NCI-H446 treated with DMSO at 0.1 percent for 48 hours (cell line): Measurements from ENCODE around the gene LRRC10B.
"Not testable (repeated sequence)": the region's sequence is repeated elsewhere in the genome, so short reads cannot be mapped to it uniquely, and the experiment has no call there.

ENCODE experiments used
- DNase-seq: peaks from one replicate; lab custom pipeline; 2025; lab: John Stamatoyannopoulos, UW

LRRC10B gene

GRCh38 chr11:61507962-61508861 is at the start of gene LRRC10B:
TSS of gene LRRC10B (plus strand) at chr11:61508749. CDS start at chr11:61508999, 250 bp downstream.
- DNase-seq: no peak

- peak; percentile 88 for DNase-seq
These were observed 48.1 kb upstream of the LRRC10B start for GRCh38 chr11:61460474-61460881.

- no peak for DNase-seq
These were observed 47.6 kb upstream of the LRRC10B start for GRCh38 chr11:61460986-61461385.

DNA sequence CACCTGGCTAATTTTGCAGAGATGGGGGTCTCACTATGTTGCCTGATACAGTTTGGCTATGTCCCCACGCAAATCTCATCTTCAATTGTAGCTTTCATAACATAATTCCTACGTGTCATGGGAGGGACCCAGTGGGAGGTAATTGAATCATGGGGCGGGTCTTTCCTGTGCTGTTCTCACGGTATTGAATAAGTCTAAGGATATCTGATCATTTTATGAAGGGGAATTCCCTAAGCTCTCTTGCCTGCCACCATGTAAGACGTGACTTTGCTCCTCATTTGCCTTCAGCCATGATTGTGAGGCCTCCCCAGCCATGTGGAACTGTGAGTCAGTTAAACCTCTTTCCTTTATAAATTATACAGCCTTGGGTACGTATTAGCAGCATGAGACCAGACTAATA is 40.9 kb upstream of the LRRC10B start:
- DNase-seq: not testable (repeated sequence)

DNA sequence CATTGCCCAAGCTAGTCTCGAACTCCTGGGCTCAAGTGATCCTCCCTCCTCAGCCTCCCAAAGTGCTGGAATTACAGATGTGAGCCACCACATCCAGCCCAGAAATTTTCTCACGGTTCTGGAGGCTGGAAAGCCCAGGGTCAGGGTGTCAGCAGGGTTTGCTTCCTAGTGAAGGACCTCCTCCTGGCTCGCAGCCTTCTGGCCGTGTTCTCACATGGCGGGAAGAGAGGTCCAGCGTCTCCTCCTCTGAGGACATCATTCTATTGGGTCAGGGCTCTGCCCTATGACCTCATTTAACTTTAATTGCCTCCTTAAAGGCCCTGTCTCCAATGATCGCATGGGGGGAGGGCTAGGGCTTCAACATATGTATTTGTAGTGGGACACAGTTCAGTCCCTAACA is 40.5 kb upstream of the LRRC10B start:
- DNase-seq: no peak

DNA sequence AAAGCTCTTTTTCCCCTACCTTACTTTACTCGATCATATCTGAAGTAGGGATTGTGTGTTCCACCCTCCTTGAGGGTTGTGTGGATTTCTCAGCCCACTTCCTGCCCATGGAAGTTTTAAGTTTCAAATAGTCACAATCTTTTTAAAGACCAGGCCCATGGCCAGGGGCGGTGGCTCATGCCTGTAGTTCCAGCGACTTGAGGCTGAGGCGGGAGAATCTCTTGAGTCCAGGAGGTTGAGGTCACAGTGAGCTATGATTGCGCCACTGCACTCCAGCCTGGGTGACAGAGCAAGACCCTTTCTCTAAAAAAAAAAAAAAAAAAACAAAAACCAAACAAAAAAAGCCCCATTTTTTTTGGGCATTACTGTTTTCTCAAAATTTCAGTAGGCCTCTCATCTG is 36.3 kb upstream of the LRRC10B start:
- no peak for DNase-seq

GRCh38 chr11:61472868-61473267 is 35.7 kb upstream of the LRRC10B start:
- DNase-seq: peak; percentile 92

GRCh38 chr11:61473370-61474012 is 35.1 kb upstream of the LRRC10B start:
- DNase-seq: no peak

DNA sequence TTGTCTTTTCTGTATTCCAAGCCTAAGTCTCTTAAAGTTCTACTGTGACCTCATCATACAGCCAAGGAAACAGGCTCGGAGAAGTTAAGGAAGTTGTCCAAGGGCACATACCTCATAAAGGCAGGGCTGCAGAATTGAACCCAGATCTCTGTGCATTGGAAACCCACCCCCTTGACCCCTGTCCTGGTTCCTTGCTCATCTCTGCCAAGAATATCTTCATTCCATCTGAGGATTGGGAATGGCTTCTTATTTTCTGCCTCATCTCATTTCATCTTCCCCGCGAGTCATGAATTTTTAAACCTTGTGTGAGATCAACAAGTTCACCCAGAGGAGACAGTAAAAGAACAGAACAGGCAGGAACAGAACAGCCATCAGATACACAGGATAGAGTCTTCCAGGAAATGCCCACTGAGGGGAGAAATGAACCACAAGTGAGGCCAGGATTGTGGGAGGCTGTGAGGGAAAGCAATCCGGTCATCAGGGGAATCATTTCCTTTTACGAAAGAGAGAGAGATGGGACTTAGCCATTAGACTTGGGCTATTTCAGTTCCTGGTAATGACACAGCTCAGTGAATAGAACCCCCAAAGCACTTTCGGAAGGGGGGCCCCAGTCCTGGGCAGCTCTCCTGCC is 34.4 kb upstream of the LRRC10B start:
- DNase-seq: no peak

DNA sequence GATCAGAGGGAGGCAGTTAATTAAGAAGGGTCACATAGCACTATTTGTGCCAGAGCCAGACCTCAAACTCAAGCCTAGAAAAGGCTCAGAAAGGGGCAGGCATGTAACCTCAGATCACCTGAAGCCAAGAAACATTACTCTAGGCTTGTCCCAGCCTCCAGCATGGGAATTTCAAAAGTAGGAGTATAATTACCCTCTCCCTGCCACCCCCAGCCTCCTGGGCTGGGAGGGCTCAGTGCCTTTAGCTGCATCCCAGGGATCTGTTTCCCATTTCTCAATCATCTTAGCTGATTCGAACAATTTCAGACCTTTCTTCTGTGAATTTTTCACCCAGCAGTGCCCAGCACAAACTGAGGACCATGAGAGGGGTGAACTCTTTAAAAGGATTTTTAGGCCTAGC is 33.1 kb upstream of the LRRC10B start:
- DNase-seq: no peak

DNA sequence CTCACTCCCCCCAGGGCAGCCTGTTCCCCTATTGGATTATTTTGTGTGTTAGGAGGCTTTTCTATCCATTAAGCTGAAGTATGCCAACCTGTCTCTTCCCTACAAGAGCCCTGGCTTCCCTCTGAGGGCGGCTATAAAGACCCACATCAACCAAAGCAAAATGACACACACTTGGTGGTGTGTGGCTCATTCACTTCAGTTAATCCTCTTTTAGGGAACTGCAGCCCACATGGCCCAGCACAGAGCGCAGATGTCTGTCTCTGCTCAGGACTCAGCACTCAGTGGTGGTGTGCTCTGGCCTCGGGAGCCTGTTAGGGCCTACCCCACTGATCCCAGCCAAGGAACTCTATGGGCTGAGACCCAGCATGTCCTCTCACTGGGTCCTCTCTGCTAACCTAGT is 32.2 kb upstream of the LRRC10B start:
- no peak for DNase-seq

GRCh38 chr11:61477126-61477525 is 31.4 kb upstream of the LRRC10B start:
- no peak for DNase-seq

DNA sequence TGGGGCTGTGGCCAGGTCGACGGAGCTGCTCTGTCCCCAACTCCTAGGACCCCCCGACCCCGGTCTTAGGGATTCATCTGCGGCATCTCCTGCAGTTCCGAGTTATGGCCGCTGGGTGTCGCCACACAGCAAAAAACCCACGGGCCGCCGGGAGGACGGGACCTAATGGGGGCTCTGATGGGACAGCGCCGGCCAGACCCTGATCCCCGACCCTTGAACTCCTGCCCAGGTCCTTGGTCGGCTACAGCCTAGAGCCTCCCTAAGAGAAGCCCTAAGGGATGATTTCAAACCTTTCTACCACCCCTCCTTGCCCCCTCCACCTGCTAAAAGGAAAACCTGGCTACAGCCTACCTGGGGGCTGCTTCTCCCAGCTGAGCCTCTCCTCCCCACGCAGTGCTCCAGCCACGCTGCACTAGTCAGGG is 30.8 kb upstream of the LRRC10B start:
- DNase-seq: no peak

DNA sequence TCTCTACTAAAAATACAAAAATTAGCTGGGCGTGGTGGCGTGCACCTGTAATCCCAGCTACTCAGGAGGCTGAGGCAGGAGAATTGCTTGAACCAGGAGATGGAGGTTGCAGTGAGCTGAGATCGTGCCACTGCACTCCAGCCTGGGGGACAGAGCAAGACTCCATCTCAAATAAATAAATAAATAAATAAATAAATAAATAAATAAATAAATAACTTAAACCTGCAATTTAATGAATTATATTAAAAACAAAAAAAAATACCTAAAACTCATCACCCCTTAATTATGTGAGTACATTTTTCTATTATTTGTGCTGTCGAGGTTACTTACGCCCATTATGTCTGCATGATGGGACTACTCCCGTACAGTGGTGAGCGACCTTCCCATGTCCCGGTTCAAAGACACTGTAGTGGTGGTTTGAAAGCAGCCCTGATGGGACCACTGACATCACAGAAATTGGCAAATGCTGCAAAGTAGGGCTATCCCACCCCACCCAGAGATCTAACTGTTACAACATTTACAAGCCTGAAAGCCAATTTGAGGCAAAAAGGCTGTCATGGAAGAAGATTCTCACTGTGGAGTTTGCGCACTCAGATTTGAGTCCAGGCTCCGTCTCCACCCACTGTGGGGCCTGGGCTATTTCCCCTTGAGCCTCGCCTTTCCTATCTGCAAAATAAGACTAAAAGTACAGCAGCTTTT is 29.0 kb upstream of the LRRC10B start:
- not testable (repeated sequence) for DNase-seq

DNA sequence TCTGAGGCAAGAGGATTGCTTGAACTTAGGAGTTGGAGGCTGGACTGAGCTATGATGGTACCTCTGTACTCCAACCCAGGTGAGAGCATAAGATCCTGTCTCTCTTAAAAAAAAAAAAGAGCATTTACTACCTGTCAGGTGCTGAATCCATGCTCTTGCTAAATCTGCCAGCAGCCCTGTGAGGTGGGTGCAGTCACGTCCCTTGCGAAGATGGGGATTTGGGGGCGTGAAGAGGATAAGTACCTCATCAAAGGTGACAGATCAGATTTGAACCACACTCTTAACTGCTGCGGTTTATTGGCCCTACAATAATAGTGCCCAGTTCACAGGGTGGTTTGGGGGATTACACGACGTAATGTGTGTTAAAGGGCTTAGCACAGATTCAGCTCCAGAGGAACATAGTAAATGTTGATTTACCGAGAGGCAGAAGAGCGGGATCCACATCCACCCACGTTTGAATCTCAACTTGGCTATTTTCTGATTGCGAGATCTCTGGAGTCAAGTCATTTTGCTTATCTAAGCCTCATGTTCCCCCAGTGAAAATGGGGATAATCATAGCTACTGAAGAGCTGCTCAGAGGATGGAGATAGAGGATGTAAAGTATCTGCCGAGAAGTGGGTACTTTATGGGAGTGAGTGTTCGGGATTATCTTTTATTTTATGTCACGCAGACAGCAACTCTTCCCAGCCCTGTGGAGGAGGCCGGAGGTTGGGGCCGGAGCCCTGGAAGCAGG is 28.1 kb upstream of the LRRC10B start:
- no peak for DNase-seq

GRCh38 chr11:61480994-61481335 is 27.6 kb upstream of the LRRC10B start:
- no peak for DNase-seq

DNA sequence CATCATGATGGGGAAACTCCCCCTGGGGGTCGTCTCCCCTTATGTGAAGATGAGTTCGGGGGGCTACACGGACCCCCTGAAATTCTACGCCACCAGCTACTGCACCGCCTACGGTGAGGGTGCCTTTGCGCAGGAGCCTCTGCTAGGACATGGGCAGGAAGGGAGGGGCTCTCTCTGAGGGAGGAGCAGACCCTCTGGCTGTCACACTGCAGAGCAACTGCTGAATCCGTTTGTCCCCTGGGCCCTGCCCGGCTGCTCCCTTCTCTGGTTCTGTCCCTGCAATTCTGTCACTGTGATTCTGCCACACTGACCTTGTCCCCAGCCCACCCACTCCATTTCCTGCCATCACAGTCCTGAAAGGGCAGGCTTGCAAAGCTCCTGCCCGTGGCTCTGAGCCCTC is 26.7 kb upstream of the LRRC10B start:
- DNase-seq: no peak

DNA sequence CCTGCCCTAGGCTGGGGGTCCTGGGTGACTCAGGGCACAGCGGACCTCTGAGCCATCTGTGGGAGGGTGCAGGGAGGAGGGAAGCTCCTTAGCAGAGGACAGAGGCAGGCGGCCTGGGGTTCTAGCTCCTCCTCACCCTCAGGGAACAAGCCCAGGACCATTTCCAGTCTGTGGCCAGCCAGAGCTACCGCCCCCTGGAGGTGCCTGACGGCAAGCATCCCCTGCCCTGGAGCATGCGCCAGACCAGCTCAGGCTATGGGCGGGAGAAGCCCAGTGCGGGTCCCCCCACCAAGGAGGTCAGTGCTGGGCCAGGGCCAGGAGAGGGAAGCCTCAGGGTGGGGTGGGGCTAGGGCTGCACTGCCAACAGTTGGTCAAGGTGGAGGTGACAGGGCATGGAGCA is 26.0 kb upstream of the LRRC10B start:
- no peak for DNase-seq

DNA sequence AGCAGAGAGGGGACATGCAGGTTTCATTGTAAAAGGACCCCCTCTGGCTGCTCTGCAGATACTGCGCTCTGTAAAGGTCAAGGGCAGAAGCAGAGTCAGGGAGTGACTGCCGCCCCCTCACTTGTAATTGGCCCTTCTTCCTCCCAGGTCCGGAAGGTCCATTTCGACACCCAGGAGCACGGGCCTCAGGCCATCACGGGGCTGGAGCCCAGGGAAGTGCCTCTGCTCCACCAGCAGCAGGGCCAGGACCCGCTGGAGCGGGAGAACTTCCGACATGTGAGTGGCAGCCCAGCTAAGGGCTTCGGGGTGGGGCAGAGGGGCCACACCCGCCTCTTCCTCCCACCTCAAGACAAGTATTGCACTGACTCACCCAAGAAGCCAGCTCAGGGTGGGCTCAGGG is 24.0 kb upstream of the LRRC10B start:
- DNase-seq: no peak

- no peak for DNase-seq
These were observed 23.5 kb upstream of the LRRC10B start for GRCh38 chr11:61485080-61485479.

DNA sequence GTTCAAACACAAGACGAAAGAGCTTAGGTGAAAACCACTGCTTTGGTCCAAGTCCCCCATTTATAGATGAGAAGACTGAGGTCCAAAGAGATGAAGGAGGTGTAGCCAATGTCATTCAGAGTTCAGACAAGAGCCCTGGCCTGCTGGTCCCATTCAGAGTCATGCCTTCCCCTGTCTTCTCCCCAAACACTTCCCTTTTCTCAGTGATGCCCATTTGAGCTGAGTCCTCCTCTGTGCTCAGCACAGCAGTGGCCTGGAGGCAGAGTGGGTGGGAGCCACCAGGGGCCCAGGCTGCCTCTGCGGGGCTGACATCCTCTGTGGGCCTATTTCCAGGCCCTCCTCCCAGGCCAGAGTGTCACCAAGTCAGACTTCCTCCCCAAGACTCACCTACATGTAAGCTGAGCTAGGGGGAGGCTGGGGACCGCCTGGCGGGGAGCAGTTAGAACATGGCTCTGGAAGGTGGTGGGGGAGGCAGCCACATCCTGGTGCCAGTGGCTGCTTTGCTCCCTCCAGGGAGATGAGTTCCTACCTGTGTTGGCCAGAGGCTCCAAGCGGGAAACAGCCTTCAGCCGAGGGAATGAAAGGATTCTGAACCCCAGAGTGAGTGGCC is 22.4 kb upstream of the LRRC10B start:
- no peak for DNase-seq
